GM15510 (cell line): Measurements from ENCODE around the gene ST3GAL2.

Source experiments
- POLR2A ChIP-seq: IDR thresholded peaks from 3 replicates; pipeline ENCODE4 v1.6.1; 2011; ENCODE audit warnings: borderline replicate concordance; ENCODE audit not compliant: insufficient read length; ENCODE audit errors: extremely low read depth

The ST3GAL2 gene

DNA sequence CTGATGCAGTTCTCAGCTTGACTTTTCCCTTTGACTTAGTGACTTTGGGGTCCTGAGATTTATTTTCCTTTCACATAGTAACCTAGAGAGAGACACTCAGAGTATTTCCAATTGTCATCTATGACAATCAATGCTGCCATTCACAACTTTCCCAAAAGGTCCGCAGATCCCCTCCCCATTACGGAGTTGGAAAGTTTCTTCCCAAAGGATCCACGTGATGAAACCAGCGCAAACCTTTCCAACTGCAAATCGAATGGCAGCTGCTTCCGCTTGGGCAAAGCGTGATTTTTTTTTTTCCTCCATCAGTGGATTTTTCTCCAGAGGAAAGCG lies 15.0 kb upstream of the ST3GAL2 start:
- TF ChIP-seq POLR2A: no peak

DNA sequence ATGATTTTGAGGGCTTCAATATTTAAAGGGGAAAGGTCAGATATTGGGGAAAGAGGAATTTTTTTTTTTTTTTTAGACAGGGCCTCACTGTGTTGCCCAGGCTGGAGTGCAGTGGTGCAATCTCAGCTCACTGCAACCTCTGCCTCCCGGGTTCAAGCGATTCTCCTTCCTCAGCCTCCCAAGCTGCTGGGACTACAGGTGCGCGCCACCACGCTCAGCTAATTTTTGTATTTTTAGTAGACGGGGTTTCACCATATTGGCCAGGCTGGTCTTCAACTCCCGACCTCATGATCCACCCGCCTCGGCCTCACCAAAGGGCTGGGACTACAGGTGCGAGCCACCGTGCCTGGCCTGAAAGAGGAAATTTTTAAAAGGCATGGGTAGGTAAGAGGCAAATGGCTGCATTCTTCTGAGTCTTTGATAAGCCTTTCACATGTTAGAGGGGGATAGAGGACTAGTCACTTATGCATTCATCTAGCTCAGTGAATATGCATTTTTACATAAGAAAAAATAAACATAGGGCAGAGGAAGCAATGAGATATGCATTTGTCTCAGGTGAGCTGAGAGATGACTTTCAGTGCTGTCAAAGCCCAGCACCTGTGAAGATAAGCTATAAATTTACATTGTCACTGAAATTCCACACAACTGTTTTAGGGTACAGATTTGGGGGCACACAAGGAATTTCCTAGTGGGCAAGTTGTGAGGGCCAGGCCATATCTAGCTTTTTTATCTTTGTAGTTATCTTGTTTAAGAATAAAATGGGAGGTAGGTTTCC lies 14.4 kb upstream of the ST3GAL2 start:
- no peak for TF ChIP-seq POLR2A

DNA sequence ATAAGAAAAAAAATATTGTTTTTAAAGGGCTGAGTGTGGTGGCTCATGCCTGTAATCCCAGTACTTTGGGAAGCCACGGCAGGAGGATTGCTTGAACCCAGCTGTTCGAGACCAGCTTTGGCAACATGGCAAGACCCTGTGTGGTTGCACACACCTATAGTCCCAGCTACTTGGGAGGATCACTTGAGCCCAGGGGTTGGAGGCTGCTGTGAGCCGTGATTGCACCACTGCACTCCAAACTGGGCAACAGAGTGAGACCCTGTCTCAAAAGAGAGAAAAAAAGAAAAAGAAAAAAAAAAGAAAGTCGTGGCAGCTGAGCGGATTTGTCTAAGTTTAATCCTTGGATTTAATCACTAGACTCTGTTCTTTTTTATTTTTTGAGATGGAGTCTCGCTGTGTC lies 9.2 kb upstream of the ST3GAL2 start:
- no peak for TF ChIP-seq POLR2A

DNA sequence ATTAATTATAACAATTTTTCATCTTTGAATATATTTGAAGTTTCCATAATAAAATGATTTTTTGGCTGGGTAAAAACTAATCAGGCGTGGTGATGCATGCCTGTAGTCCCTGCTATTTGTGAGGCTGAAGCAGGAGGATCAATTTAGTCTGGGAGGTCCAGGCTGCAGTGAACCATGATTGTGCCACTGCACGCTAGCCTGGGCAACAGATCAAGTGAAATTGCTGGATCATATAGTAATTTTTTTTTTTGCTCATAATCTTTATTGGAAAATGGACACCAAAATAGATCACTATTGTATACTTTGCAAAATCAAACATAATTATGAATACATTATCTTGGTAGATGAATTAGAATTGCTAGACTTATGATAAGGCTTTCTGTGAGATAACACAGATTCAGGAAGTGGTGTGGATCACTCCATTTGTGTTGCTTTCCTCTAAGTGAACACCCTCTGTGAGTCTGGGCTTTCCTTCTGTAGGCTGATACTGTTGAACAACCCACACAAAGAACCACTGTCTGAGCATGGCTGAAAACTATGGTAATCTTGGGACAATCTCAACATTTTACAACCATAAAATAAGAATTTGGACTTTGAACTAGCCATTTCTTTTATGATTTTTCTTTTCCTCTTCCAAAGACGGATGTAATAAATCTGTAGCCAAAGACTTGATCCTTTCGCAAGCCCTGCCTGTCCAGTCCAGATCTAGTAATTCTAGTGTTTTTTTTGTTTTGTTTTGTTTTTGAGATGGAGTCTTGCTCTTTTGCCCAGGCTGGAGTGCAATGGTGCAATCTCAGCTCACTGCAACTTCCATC lies 5.6 kb upstream of the ST3GAL2 start:
- no peak for TF ChIP-seq POLR2A

DNA sequence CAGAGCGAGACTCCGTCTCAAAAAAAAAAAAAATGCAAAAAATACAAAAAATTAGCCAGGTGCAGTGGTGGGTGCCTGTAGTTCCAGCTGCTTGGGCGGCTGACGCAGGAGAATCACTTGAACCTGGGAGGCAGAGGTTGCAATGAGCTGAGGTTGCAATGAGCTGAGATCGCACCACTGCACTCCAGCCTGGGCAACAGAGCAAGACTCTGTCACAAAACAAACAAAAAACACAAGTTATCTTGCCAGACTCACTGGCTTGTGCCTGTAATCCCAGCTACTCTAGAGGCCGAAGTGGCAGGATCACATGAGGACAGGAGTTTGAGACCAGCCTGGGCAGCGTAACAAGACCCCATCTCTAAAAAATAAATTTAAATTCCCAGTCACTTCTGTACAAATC lies 3.4 kb upstream of the ST3GAL2 start:
- TF ChIP-seq POLR2A: no peak

DNA sequence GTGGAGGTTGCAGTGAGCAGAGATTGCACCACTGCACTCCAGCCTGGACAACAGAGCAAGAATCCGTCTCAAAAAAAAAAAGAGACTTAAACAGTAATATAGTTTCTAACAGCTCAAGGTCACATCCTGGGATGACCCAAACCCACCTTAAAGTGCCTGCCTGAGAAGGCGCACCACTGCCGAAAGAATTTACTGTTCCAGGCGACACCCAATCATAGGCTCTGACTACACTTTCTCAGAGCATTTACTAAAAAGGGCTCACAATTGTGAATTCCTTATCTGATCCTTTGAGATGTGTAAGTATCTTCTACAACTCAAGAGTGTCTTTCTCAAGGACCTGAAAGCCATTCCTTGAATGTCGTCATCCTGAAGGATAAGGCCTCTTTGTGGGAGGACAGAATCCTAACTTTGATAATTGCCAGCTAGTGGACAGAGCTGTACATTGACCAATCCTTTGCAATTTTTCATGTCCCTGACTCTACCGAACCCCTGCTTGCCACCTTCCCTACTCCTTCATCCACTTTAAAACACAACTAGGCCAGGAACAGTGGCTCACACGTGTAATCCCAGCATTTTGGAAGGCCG lies 2.6 kb upstream of the ST3GAL2 start:
- no peak for TF ChIP-seq POLR2A

DNA sequence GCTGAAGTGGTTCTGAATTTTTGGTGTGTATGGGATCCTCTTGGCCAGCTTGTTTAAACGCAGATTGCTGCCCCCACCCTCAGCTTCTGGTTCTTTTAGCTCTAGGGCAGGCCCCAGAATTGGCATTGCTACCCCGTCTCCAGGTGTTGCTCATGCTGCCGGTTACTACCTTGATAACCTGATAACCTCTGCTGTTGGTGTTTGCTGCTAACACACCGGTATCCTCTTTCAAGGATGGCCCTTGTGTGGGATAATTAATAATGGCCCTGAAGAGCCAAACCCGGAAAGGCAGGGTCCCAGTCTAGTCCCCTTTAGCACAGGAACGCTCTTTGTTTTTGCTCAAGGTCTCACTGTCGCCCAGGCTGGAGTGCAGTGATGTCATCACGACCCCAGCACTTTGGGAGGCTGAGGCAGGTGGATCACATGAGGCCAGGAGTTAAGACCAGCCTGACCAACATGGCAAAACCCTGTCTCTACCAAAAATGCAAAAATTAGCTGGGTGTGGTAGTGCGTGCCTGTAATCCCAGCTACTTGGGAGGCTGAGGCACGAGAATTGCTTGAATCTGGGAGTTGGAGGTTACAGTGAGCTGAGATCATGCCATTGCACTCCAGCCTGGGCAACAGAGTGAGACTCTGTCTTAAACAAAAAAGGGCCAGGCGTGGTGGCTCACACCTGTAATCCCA lies 1.3 kb upstream of the ST3GAL2 start:
- TF ChIP-seq POLR2A: no peak

DNA sequence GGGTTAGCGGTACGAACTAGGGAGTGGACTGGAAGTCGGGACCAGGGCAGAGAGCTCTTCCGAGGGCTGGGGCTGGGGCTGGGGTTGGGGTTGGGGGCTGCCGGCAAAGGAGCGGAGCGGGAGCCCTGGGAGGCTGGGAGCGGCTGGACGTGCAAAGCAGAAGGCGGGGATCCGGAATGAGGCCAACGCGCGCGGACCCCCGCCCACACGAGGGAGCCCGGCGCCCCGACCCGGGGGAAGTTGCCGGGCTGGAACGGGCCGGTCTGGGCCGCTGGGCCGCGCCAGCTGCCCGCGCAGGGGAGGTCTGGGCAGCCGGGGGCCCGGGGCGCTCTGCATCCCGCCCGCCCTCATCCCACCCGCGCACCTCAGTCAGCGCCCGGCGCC lies 323 bp downstream of the ST3GAL2 start:
- no peak for TF ChIP-seq POLR2A

DNA sequence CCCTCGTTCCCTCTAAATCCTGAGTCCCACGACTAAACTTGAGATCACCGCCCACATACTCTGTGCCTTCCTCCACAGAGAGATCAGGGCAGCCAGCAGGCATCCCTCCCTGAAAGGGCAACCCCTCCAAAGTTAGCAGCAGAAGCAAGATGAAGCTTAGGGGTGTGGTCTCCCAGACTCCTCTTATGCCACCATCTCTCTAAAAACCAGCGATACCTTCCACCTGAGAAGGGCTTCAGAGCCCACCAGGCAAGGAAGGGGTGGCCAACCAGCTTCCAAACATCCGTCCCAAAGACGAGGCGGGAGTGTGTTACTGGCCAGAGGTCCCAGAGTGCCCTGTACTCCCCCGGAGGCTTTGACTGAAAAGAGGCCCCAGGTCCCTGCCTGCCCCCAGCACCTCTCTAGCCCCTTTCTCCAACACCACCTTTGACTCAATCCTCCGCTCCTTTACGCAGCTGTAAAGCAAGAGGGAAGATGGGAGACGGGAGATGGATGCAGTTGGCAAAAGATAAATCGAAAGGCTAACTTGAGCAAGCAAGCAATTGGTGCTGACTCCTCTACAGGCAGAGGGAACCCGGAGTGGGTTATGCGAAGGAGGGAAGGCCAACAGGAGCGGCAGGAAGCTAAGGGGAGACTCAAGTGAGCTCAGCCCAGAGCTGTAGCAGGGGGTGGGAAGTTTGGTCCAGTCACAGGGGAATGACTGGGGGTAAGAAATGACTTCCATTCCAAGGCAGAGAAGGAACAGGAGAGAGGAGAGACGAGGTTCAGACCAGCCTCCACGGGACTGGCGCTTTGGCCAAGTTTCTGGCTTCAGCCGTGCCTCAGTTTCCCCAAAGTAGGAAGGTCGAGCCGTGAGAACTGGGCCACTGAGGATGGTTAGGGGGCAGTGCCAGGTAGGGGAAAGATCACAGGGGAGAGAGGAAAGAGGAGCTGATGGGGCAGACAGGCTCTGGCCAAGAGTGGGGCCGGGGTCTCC lies 1.0 kb downstream of the ST3GAL2 start:
- no peak for TF ChIP-seq POLR2A

DNA sequence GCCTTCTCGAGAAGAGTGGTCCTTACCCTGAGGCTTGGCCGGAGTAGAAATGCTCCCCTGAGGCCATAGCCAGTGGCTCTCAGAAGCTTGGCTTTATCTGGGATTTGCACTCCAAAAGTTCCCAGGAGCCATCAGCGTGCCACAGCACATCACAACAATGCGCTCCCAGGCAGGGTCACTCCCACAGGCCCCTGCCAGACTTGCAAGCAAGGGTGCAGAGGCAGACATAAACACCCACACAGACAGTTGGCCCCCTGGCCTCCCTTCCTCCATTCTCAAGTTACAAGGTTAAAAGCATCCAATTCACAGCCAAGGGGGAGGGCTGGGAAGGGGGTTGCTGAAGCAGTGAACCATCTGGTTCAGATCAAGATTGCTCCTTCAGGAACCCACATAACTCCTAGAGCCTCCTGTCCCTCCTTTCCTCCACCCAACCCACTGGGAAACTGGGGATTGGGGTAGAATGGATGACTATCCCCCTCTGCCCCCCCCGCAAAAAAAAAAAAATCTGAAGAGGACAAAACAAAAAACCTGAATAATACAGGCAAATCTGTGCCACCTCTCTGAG lies 1.8 kb downstream of the ST3GAL2 start:
- no peak for TF ChIP-seq POLR2A

DNA sequence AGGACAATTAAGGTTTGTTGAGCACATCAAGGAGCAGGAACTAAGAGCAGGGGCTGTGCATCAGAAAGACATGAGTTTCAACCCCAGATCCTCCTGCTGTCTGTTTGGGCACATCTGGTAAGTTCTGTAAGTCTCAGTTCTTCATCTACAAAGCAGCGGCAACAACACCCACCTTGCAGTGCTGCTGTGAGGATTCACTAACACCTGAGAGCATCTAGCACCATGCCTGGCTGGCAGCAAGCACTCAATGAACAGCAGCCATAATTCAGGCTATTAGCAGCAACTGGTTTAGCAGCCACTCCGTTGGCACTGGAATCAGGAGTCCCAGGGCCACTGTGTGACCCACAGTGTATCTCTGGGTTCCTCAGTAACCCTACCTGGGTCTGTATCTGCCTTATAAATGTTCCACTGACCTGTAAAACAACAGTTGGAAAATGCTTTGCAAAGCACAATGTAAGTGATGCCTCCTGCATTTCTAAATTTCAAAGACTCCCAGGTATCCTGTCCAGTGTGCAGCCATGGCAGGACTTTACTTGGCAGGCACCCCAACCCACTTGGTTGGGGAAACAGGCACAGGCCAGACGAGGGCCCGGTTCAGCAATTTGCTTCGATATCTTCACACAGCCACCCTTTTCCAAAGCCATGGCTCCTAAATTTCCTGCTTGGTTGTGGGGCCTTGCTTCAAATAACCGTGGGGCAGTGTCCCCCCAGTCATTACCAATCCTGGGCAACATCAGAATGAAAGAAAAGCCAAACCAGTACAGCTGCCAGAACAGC lies 4.2 kb downstream of the ST3GAL2 start:
- no peak for TF ChIP-seq POLR2A

DNA sequence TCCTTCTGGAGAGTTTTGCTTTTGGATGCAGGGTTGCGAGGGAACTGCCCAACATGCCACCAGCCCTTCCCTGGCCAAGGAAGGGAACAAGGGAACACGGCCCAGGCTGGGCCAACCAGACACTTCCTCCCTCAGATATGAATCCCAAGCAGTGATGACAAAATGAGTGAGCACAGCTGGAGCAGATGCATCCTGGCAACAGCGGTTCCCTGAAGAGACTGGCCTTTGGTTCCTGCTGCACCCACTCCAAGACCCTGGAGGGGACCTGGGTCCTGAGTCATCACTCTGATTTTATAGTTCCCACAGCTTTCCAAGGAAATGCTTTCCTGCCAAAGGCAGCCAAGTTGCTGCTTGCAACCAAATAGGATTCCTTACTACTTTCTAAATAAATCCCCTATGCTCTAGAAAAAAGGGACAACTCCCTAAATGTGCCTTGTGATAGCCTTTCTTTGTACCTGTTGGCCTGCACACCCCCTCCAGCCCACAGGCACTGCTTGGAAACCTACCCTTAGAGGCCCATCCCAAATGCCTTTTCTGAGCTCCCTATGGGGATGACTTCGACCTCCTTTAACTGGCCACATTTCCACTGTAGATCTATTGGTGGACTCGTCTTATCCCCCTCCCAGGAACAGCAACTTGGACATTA lies 5.3 kb downstream of the ST3GAL2 start:
- no peak for TF ChIP-seq POLR2A
